ENCODE data around the gene HERC4.

DNA sequence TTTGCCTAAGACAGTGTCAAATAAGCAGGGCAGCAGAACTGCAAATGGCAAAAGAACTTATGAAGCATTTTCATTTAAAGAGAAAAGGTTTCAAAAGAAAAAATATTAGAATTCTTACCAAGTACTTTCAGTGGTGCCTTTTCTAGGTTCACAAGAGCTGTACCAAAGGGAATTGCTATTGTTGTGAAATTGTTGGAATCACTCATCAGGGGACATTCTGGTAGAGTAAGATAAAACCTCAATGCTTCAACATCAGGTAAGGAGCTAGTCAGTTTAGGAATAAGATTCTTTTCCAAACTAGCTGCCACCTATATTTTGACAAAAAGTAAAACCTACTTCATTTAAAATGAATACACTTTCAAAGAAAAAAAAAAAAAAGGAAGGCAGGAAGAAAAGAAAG, 85.0 kb downstream of the HERC4 start:
- TF ChIP-seq, protein P1, sequence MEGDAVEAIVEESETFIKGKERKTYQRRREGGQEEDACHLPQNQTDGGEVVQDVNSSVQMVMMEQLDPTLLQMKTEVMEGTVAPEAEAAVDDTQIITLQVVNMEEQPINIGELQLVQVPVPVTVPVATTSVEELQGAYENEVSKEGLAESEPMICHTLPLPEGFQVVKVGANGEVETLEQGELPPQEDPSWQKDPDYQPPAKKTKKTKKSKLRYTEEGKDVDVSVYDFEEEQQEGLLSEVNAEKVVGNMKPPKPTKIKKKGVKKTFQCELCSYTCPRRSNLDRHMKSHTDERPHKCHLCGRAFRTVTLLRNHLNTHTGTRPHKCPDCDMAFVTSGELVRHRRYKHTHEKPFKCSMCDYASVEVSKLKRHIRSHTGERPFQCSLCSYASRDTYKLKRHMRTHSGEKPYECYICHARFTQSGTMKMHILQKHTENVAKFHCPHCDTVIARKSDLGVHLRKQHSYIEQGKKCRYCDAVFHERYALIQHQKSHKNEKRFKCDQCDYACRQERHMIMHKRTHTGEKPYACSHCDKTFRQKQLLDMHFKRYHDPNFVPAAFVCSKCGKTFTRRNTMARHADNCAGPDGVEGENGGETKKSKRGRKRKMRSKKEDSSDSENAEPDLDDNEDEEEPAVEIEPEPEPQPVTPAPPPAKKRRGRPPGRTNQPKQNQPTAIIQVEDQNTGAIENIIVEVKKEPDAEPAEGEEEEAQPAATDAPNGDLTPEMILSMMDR (conservative IDR thresholded peaks at IDR 0.05 in 1 of 2, IDR thresholded peaks at IDR 0.05 in 1 of 2; ENCODE audit: low read depth in 1 of 2, low read length in 2 of 2) = no peak
- TF ChIP-seq EZH2 (IDR thresholded peaks at IDR 0.05; ENCODE audit: low read length, missing control alignments) = no peak

Data from fibroblast of lung (primary cell).